Mucosa of descending colon (tissue), 3 donors: ENCODE measurements around the gene INSYN1. TPM values are rescaled to one million over a fixed set of nuclear protein-coding genes. Genes with fewer than 3 reads are reported as not detected.
A peak's percentile ranks its signal among the peaks of the same experiment; 100 is the strongest.

Experiments used
- ATAC-seq: fragments of 200-7000 bp; cut with Tn5 transposase; one replicate; pipeline ENCODE4 v1.9.1; 2020; ENCODE audit warnings: mild to moderate bottlenecking, moderate library complexity
- DNase-seq, 3 donors: peaks; one replicate each; pipeline ENCODE4 v3.0.0-alpha.2; 2020
- H3K36me3 ChIP-seq: fragments of 200-600 bp; one replicate; pipeline ENCODE4 v1.8.0; 2021; ENCODE audit warnings: low read depth, mild to moderate bottlenecking
- H3K4me1 ChIP-seq: fragments of 200-600 bp; one replicate; pipeline ENCODE4 v1.8.0; 2021; ENCODE audit warnings: low read depth, mild to moderate bottlenecking
- H3K4me3 ChIP-seq: fragments of 200-600 bp; one replicate; pipeline ENCODE4 v1.8.0; 2021; ENCODE audit warnings: mild to moderate bottlenecking
- H3K9me3 ChIP-seq: fragments of 200-600 bp; one replicate; pipeline ENCODE4 v1.8.0; 2021; ENCODE audit warnings: mild to moderate bottlenecking
- CTCF ChIP-seq: fragments of 200-600 bp; IDR thresholded peaks from one replicate; pipeline ENCODE4 v1.8.0; 2022; ENCODE audit warnings: antibody characterized with exemption, mild to moderate bottlenecking
- intact Hi-C, 2 donors: fragments of 100-400 bp; cut with DNase I in 1 of 2; cut with micrococcal nuclease in 1 of 2; formaldehyde crosslinking; loops; one replicate each; pipeline versions ENCODE4 v1.11.0 to v1.11.1; 2022; cut with DNase I, micrococcal nuclease
- total RNA-seq, 3 donors: library from RNA; stranded (reverse); fragmentation: NEBNext Ultra II Directional in 2 of 3; extraction: Animal tissue kit (Norgen Biotek cat#: 25700) in 2 of 3; gene quantifications; one replicate each; pipeline versions ENCODE4 v1.2.1 to v1.2.4, GENCODE V29; 2021 to 2023
- donor health status: DM: no; HTN: no; CAD: no; lungs with moderate emphysema.
- donor health status: DM: no; HTN: no; CAD: no.
- donor health status: DM: no; HTN: yes; CAD: no.

Gene INSYN1
- total RNA-seq, 3 donors from 2014 or later = 0.98 to 9.0 (median 1.8) TPM

- TF ChIP-seq CTCF = no peak
- Histone ChIP-seq H3K4me3 (no peak overlapping the region), H3K9me3 (no peaks in the 10 kb centered on the region), H3K36me3 (no peaks in the 10 kb centered on the region), H3K4me1 (no peaks in the 10 kb centered on the region)
- no peak for ATAC-seq
- DNase-seq = no peak
- intact Hi-C loops = no loop called here
Observed at GRCh38 chr15:73714695-73715301, 38.4 kb downstream of the INSYN1 start.

DNA sequence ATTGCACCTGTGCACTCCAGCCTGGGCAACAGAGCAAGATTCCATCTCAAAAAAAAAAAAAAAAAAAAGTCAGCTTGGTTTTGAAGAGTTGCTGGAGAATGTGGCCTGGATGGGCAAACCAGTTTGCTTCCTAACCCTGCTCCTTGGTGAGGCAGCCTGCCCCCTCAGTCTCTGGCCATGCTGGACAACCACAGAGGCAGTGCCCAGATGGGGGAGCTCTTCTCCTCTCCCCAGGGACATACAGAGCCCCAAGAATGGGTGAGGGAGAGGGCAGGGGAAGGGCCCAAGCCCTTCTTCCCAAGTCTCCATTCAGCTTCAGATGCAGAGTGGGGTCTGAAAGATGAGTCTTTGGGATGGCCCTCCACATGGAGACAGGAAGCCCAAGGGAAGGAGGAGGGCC lies 41.0 kb downstream of the INSYN1 start:
- DNase-seq (no peak), ATAC-seq (no peak)
- TF ChIP-seq CTCF = no peak
- intact Hi-C loops = no loop called here
- no peaks in the 10 kb centered on the region for H3K4me1 ChIP-seq
- H3K4me3 ChIP-seq = no peak overlapping the region
- H3K9me3 ChIP-seq = no peaks in the 10 kb centered on the region
- H3K36me3 ChIP-seq = no peaks in the 10 kb centered on the region

GRCh38 chr15:73711526-73711925 lies 41.6 kb downstream of the INSYN1 start:
- no peak for DNase-seq
- intact Hi-C loops = no loop called here
- Histone ChIP-seq H3K36me3 (no peaks in the 10 kb centered on the region), H3K9me3 (no peaks in the 10 kb centered on the region), H3K4me1 (no peaks in the 10 kb centered on the region), H3K4me3 (no peak overlapping the region)
- no peak for TF ChIP-seq CTCF
- no peak for ATAC-seq

DNA sequence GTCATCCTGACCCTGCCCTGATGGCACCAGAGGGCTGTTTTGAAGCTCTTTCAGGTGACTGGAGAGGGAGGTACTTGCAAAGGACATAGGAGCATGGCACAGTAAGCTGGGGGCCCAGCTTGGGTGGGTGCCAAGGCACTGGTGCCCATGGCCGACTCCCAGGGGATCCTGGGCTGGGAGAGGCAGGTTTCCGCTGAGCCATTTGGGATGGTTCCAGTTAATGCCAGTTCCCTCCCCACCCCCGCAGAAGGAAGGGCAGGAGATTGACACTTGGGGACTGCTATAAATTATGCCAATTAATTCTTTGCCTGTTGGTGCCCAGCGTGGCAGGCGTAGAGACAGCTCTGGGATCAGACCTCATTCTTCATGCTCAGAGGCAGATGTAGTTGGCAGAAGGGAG lies 42.8 kb downstream of the INSYN1 start:
- H3K36me3 ChIP-seq = no peaks in the 10 kb centered on the region
- H3K9me3 ChIP-seq = no peaks in the 10 kb centered on the region
- no peaks in the 10 kb centered on the region for H3K4me1 ChIP-seq
- H3K4me3 ChIP-seq = no peak overlapping the region
- intact Hi-C loops = no loop called here
- DNase-seq (no peak), ATAC-seq (no peak)
- TF ChIP-seq CTCF = no peak

GRCh38 chr15:73709686-73710085 lies 43.5 kb downstream of the INSYN1 start:
- intact Hi-C loops = loop anchor here in 1 of 2 donors (10.0 kb wide), 1 partner anchor 145 kb away; no protein-coding TSS in a partner anchor
- TF ChIP-seq CTCF = no peak
- DNase-seq = peak in 2 of 3 donors; percentile 49 to 52
- Histone ChIP-seq H3K4me1 (no peaks in the 10 kb centered on the region), H3K36me3 (no peaks in the 10 kb centered on the region), H3K4me3 (no peak overlapping the region), H3K9me3 (no peaks in the 10 kb centered on the region)
- ATAC-seq = peak; percentile 82

GRCh38 chr15:73709241-73709640 lies 43.9 kb downstream of the INSYN1 start:
- no peak for TF ChIP-seq CTCF
- Histone ChIP-seq H3K9me3 (no peaks in the 10 kb centered on the region), H3K36me3 (no peaks in the 10 kb centered on the region), H3K4me3 (no peak overlapping the region), H3K4me1 (no peaks in the 10 kb centered on the region)
- no peak for DNase-seq
- ATAC-seq = no peak
- intact Hi-C loops = loop anchor here in 1 of 2 donors (10.0 kb wide), 1 partner anchor 144 kb away; no protein-coding TSS in a partner anchor
